Measurements from ENCODE around the gene REXO1. TPM values are rescaled to one million over a fixed set of nuclear protein-coding genes. Genes with fewer than 3 reads are reported as not detected.
A peak's percentile ranks its signal among the peaks of the same experiment; 100 is the strongest.

Gene REXO1
- total RNA-seq, 1 donor from 2014 or later, result 37.2 TPM

DNA sequence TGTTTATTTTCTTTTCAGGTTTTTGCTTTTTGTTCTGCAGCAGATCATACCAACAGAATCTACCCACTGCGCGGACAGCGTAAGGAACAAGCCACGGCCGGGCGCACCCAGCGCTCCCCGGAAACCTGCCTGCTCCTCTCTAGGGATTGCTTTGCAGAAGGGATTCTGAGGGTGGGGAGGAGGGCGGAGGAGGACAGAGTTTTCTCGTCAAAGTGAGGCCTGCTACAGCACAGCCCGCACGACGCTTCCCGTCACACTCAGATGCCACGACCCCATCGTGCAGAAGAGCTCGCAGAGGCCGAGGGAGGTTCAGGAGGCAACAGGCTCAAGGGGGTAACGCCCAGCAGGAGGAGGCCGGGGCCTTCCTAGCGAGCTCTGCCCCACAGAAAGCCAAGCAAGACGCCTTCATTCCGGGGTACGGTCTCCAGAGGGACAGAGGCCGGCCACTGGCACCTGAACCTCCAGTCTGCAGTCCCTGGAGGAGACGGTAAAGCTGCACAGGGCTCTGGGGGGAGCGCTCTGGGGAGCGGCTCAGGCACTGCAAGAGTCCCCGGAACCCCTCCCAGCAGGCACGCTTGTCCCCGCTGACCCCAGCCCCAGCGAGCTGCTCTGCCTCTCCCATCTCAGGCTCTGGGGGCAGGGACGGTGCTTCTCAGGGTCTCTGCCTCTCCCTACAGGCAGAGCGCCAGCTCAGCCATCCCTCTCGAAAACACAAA lies 6.9 kb downstream of the REXO1 start:
- DNase-seq (no peak), ATAC-seq (no peak)
- Histone ChIP-seq H3K36me3 (no peaks in the 10 kb centered on the region), H3K27me3 (no peaks in the 10 kb centered on the region), H3K9me3 (no peaks in the 10 kb centered on the region), H3K4me1 (peaks cover 63% of the 10 kb centered on the region), H3K4me3 (peak overlapping the region; percentile 38), H3K27ac (peak overlapping the region; percentile 47)
- TF ChIP-seq, protein P1, sequence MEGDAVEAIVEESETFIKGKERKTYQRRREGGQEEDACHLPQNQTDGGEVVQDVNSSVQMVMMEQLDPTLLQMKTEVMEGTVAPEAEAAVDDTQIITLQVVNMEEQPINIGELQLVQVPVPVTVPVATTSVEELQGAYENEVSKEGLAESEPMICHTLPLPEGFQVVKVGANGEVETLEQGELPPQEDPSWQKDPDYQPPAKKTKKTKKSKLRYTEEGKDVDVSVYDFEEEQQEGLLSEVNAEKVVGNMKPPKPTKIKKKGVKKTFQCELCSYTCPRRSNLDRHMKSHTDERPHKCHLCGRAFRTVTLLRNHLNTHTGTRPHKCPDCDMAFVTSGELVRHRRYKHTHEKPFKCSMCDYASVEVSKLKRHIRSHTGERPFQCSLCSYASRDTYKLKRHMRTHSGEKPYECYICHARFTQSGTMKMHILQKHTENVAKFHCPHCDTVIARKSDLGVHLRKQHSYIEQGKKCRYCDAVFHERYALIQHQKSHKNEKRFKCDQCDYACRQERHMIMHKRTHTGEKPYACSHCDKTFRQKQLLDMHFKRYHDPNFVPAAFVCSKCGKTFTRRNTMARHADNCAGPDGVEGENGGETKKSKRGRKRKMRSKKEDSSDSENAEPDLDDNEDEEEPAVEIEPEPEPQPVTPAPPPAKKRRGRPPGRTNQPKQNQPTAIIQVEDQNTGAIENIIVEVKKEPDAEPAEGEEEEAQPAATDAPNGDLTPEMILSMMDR (IDR thresholded peaks at IDR 0.05), result no peak
- intact Hi-C loops (cut with DNase I), result no loop called here

DNA sequence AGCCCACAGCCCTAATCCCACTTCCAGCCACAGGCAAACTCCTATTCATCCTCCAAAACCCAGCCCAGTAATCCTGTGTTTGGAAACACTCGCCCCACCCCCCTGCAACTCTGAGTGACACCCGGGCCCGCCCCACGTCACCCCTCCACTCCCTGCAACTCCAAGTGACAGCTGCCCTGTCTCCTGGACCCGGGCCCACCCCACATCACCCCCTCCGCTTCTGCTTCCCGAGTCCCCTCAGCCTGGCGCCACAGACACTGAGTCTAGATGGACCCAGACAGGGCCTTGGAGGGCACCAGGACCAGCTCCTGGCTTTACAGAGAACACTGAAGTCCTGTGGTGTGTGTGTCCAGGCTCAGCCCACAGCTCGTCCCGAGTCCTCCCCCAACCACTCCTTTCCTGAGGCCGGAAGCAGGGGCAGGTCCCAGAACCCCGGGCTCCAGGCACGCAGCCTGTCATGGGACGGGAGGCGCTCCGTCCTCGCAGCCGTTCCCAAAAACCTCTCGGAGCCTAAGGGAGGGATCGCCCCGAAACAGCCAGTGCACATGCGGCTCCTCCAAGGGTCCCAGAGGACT lies 7.7 kb downstream of the REXO1 start:
- intact Hi-C loops (cut with DNase I), result no loop called here
- Histone ChIP-seq H3K27me3 (no peaks in the 10 kb centered on the region), H3K4me3 (peak overlapping the region; percentile 38), H3K4me1 (peaks cover 56% of the 10 kb centered on the region), H3K9me3 (no peaks in the 10 kb centered on the region), H3K36me3 (no peaks in the 10 kb centered on the region), H3K27ac (peak overlapping the region; percentile 47)
- ATAC-seq (peak; percentile 24), DNase-seq (no peak)
- TF ChIP-seq, protein P1 (IDR thresholded peaks at IDR 0.05), result no peak

DNA sequence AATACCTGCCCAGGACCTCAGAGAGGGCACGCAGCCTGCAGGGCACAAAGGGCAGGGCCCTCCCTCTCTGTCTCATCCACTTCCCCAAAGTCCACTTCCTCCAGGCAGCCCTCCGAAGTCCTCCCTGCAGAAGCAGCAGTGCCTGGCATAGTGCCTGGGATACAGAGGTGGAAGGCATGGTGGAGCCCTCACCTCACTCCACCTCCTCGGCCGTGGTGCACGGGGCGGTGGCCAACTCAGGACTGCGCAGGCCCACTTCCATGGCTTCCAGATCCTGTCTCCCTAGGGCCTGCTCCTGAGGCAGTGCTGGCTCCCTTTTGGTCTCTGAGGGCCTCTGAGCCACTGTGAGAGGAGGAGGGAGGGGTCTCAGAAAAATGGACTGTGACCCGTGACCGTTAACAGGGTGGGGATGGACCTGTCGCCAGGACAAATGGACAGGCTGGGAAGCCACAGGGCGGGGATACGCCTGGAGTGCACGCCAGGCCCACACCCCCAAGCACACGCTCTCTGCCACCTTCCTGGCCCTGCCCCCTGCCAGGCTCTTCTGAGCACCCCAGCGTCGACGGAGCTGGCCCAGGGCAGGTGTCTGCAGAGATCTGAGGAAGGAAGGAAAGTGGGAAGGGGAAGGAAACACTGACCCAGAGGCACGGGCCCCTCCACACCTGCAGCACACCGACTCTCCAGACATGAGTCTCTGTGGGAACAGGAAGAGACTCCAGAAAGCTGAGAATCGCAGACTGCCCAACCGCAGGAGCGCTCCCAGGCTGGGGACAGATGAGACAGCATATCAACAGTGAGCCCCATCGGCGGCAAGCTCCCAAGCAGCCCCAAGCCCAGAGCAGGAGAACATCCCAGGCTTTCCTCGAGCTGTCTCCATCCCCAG lies 8.4 kb downstream of the REXO1 start:
- H3K27ac ChIP-seq, result peak overlapping the region; percentile 47
- ATAC-seq (peak; percentile 5), DNase-seq (no peak)
- TF ChIP-seq, protein P1 (IDR thresholded peaks at IDR 0.05), result no peak
- no peaks in the 10 kb centered on the region for H3K9me3 ChIP-seq
- intact Hi-C loops (cut with DNase I), result no loop called here
- H3K27me3 ChIP-seq, result no peaks in the 10 kb centered on the region
- H3K4me1 ChIP-seq, result peaks cover 48% of the 10 kb centered on the region
- H3K36me3 ChIP-seq, result no peaks in the 10 kb centered on the region
- peak overlapping the region; percentile 8 for H3K4me3 ChIP-seq

DNA sequence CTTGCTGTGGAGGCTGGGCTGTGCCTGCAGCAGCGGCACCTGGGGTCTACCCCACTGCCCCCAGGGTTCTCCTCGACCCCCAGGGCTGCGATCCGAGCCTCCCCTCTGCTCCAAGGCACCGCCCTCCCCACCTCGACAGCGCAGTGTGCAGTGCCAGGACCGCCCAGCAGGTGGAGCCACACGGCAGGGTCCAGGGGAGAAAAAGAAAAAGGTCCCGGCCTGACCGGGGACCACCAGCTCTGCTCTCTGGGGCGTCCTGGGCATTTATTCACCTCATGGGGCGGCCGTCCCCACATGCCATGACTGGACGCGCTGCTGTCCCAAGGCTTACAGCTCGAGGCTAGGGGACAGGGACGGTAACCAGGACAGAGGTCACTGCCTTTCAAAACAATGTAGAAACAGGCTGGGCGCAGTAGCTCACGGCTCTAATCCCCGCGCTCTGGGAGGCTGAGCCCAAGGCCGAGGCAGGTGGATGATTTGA lies 10.6 kb downstream of the REXO1 start:
- intact Hi-C loops (cut with DNase I), result no loop called here
- H3K27me3 ChIP-seq, result no peaks in the 10 kb centered on the region
- ATAC-seq, result peak; percentile 65
- no peak overlapping the region for H3K27ac ChIP-seq
- H3K4me3 ChIP-seq, result no peak overlapping the region
- no peaks in the 10 kb centered on the region for H3K36me3 ChIP-seq
- H3K4me1 ChIP-seq, result peaks cover 34% of the 10 kb centered on the region
- no peak for DNase-seq
- no peaks in the 10 kb centered on the region for H3K9me3 ChIP-seq
- TF ChIP-seq, protein P1 (IDR thresholded peaks at IDR 0.05), result peak; percentile 87

DNA sequence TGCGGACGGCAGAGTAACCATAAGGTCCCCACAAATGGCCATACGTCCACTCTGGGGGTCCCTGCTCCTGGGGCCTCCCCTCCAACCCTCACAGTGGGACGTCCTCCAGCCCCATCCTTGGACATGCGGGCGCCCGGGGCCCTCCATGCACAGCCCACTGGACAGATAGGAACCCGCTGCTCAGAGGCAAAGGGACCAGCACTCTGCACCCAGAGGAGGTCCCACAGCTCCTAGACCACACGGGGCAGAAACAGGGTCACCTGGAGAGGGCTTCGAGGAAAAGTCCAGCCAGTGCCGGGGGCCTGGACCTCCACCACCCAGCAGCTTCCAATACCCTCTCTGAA lies 11.1 kb downstream of the REXO1 start:
- H3K36me3 ChIP-seq, result no peaks in the 10 kb centered on the region
- peaks cover 34% of the 10 kb centered on the region for H3K4me1 ChIP-seq
- TF ChIP-seq, protein P1 (IDR thresholded peaks at IDR 0.05), result no peak
- no peaks in the 10 kb centered on the region for H3K27me3 ChIP-seq
- no peak overlapping the region for H3K27ac ChIP-seq
- H3K4me3 ChIP-seq, result no peak overlapping the region
- ATAC-seq (no peak), DNase-seq (no peak)
- H3K9me3 ChIP-seq, result no peaks in the 10 kb centered on the region
- intact Hi-C loops (cut with DNase I), result no loop called here
